HTR-8/SVneo (cell line): ENCODE results near the gene KRTAP10-1.
"Not testable (repeated sequence)": the region's sequence is repeated elsewhere in the genome, so short reads cannot be mapped to it uniquely, and the experiment has no call there.

Source experiments
- DNase-seq: peaks from one replicate; pipeline ENCODE4 v3.0.0; 2011; ENCODE audit warnings: low spot score, mixed read lengths; ENCODE audit not compliant: insufficient read length
- FAIRE-seq: peaks from 2 replicates; lab custom pipeline; 2011; peaks lifted over from hg19 to GRCh38; lab: Jason Lieb, UNC

The KRTAP10-1 gene, protein sequence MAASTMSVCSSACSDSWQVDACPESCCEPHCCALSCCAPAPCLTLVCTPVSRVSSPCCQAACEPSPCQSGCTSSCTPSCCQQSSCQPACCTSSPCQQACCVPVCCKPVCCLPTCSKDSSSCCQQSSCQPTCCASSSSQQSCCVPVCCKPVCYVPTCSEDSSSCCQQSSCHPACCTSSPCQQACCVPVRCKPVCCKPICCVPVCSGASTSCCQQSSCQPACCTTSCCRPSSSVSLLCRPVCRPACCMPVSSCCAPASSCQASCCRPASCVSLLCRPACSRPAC

GRCh38 chr21:44539991-44540666 lies at the start of gene KRTAP10-1:
TSS of gene KRTAP10-1 (minus strand) at chr21:44540195. CDS start at chr21:44540150, 45 bp downstream.
- DNase-seq: no peak
- FAIRE-seq: no peak

DNA sequence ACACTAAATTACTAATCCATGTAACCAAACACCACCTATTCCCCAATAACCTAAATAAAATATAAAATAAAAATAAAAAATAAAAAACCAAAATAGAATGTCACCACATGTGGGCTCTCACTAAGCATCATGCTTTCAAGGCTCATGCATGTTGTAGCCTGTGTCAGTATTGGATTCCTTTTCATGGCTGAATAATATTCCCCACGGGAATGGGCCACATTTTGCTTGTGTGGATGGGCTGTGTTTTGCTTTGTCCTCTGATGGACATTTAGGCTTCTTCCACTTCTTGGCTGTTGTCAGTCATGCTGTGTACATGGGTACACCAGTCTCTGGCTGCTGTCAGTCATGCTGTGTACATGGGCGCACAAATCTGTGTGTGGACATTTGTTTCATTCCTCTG lies 49.1 kb upstream of the KRTAP10-1 start:
- FAIRE-seq (no peak), DNase-seq (no peak)

DNA sequence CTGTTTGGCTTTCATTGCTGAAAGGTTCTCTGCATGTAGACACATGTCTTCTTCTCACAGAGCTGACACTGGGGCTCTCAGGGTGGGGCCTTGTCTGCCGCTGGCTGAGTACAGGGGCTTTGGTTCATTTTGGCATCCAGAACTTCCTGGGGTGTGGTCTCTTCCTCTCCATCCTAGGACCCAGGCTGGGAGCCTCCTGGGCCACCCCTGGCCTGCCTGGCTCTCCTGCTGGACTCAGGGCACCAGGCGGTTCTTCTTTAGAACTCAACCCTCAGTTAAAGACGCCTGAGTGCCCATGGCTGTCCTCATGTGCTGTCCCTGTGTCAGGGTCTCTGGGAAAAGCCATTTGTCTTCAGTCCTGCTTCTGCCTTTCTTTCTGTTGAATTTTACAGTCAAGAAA lies 45.9 kb upstream of the KRTAP10-1 start:
- FAIRE-seq (no peak), DNase-seq (no peak)

- DNase-seq: no peak
- FAIRE-seq: no peak
Measured at GRCh38 chr21:44583800-44584147, 43.8 kb upstream of the KRTAP10-1 start.

- FAIRE-seq (no peak), DNase-seq (no peak)
Measured at GRCh38 chr21:44583089-44583799, 43.2 kb upstream of the KRTAP10-1 start.

GRCh38 chr21:44582055-44582454 lies 42.1 kb upstream of the KRTAP10-1 start:
- no peak for FAIRE-seq
- DNase-seq: no peak

- DNase-seq (no peak), FAIRE-seq (no peak)
Measured at GRCh38 chr21:44581158-44581557, 41.2 kb upstream of the KRTAP10-1 start.

DNA sequence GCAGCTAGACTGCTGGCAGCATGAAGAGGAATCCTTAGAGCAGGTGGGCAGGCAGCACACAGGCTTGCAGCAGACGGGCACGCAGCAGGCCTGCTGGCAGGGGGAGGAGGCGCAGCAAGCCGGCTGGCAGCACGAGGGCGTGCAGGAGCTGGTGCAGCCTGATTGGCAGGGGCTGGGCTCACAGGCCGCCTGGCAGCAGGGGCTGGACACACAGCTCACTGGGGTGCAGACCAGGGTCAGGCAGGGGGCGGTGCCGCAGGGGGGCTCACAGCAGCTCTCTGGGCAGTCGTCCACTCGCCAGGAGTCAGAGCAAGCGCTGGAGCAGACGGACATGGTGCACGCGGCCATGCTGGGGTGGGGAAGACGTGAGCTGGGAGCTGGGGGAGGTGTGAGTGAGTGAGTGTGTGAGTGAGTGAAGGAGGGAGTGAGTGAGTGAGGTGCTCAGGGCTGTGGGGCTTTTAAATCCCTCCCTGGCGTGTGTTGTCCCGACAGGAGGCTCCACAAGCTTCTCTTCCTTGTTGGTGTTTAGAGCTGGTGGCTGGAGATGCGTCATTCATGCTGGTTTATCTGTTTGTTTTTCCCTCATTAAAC lies 40.3 kb upstream of the KRTAP10-1 start, which contains the start of gene KRTAP10-5:
Gene KRTAP10-5 (minus strand): TSS at position 374 of the 591 bp plus-strand sequence. CDS start 26 bp downstream, at position 348.
- DNase-seq, FAIRE-seq: not testable (repeated sequence)

DNA sequence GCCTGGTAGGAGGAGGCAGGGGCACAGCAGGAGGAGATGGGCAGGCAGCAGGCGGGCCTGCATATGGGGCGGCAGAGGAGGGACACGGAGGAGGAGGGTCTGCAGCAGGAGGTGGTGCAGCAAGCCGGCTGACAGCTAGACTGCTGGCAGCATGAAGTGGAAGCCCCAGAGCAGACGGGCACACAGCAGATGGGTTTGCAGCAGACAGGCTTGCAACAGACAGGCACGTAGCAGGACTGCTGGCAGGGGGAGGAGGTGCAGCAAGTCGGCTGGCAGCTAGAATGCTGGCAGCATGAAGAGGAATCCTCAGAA lies 39.8 kb upstream of the KRTAP10-1 start:
- DNase-seq (no peak), FAIRE-seq (no peak)

- DNase-seq (no peak), FAIRE-seq (no peak)
Measured at GRCh38 chr21:44579056-44579832, 39.2 kb upstream of the KRTAP10-1 start.

DNA sequence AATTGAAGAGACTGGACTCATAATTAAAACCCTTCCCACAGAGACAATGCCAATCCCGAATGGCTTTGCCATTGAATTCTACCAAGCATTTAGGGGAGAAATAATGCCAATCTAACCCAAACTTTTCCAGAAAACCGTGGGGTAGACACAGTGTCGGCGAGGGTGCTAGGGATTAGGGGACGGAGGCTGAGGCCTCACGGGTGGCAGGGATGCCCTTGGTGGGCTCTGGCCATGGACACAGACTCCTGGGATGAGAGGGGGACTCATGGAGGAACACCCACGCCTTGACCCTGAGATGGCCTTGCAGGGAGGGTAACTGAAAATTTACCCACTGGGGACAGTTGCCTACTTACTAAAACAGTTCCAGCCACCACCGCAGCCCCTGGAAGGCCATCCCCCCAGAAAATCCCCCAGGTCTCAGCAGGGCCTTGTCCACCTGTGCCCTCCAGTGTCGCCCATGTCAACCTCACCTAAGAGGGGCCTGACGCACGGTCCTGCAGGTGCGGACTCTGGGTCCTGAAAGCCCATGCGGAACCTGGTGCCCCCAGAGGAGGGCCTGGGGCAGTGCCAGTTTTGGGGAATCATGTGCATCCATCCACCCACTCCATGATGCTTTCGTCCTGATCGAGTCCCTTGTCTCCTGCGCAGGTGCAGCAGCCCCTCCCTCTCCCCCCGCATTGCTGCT lies 38.5 kb upstream of the KRTAP10-1 start:
- DNase-seq: no peak
- no peak for FAIRE-seq

DNA sequence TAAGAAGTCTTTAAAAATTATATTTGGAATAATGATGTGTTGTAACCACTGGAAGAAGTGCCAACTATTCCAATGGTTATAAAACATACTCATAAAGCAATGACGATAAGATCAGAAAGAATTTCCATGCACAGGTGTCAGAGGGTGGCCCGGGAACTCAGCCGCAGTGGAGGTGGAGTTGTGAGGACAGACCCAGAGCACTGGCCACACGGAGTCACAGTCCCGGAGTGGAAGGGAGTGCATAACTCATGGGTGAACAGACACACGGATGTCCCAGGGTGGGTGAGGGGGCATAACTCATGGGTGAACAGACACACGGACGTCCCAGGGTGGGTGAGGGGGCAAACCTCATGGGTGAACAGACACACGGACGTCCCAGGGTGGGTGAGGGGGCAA lies 36.0 kb upstream of the KRTAP10-1 start:
- no peak for DNase-seq
- no peak for FAIRE-seq

- FAIRE-seq: no peak
- no peak for DNase-seq
Measured at GRCh38 chr21:44575307-44576024, 35.5 kb upstream of the KRTAP10-1 start.

DNA sequence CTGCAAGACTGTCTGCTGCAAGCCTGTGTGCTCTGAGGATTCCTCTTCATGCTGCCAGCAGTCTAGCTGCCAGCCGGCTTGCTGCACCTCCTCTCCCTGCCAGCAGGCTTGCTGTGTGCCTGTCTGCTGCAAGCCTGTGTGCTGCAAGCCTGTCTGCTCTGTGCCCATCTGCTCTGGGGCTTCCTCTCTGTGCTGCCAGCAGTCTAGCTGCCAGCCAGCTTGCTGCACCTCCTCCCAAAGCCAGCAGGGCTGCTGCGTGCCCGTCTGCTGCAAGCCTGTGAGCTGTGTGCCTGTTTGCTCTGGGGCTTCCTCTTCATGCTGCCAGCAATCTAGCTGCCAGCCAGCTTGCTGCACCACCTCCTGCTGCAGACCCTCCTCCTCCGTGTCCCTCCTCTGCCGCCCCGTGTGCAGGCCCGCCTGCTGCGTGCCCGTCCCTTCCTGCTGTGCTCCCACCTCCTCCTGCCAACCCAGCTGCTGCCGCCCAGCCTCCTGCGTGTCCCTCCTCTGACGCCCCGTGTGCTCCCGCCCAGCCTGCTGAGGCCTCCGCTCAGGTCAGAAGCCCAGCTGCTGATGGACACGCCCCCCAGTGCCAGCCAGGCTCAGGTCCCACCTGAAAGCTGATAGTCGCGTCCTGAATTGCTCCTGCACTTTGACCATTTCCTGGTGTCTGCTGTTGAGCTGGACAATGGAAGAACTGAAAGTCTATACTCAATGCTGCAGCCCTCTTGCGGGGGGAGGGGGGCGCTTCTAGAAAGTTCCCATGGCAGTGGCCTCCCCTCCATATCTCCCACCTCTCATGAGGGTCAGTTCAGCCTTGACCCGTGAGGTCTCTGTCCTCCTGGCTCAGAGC lies 34.7 kb upstream of the KRTAP10-1 start:
- DNase-seq (no peak), FAIRE-seq (no peak)

DNA sequence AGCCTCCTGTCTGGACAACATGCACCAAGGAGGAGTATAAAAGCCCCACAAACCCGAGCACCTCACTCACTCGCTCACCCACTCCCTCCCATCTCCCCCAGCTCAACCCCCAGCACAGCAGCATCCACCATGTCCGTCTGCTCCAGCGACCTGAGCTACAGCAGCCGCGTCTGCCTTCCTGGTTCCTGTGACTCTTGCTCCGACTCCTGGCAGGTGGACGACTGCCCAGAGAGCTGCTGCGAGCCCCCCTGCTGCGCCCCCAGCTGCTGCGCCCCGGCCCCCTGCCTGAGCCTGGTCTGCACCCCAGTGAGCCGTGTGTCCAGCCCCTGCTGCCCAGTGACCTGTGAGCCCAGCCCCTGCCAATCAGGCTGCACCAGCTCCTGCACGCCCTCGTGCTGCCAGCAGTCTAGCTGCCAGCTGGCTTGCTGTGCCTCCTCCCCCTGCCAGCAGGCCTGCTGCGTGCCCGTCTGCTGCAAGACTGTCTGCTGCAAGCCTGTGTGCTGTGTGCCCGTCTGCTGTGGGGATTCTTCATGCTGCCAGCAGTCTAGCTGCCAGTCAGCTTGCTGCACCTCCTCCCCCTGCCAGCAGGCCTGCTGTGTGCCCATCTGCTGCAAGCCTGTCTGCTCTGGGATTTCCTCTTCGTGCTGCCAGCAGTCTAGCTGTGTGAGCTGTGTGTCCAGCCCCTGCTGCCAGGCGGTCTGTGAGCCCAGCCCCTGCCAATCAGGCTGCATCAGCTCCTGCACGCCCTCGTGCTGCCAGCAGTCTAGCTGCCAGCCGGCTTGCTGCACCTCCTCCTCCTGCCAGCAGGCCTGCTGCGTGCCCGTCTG lies 33.8 kb upstream of the KRTAP10-1 start, which contains the start of gene KRTAP10-4:
Gene KRTAP10-4 (plus strand): TSS at position 100 of the 827 bp plus-strand sequence. CDS start 30 bp downstream, at position 130.
- not testable (repeated sequence) for DNase-seq, FAIRE-seq

GRCh38 chr21:44572959-44573583 lies 33.1 kb upstream of the KRTAP10-1 start:
- DNase-seq (no peak), FAIRE-seq (no peak)
